Measurements from ENCODE around the gene BTBD7.

GRCh38 chr14:93337884-93338283 is 5.0 kb upstream of the BTBD7 start:
- TF ChIP-seq POLR2A (IDR thresholded peaks at IDR 0.05) (no peak), CTCF (IDR thresholded peaks at IDR 0.05) (no peak)

Data from vagina (tissue), 2 donors.